Measurements from ENCODE around the gene ETHE1.

The ETHE1 gene, protein sequence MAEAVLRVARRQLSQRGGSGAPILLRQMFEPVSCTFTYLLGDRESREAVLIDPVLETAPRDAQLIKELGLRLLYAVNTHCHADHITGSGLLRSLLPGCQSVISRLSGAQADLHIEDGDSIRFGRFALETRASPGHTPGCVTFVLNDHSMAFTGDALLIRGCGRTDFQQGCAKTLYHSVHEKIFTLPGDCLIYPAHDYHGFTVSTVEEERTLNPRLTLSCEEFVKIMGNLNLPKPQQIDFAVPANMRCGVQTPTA

DNA sequence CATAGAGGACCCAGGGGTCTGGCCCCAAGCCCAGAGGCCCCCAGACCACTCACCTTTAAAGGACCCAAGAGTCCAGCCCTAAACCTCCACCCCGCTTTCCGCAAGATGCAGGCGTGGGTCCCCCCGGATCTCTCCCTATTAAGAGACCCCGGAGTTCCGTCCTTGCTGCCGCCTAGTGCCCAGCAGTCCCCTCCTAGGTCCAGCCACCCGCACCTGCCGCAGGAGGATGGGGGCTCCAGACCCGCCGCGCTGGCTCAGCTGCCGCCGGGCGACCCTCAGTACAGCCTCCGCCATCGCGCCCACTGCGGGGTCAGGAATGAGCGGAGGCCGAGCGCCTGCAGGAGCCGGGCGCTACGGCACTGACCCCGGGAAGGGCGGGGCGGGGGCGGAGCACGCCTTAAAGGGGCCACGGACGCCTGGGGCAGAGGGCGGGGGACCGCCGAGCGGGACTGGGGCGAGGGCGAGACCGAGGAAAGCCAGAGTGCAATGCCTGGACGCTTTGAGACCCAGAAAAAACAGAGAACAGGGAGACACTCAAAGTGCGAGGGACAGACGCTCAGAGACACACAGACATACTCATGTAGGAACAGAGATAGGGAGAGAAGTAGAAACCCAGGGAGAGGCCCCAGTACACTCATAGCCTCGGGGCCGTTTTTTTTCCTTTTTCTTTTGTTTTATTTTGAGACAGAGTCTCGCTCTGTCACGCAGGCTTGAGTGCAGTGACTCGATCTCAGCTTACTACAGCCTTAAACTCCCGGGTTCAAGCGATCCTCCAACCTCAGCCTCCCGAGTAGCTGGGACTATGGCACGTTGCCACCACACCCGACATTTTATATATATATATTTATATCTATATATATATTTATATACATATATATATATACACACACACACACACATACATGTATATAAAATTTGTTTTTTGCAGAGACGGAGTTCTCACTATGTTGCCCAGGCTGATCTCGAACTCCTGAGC is at the start of gene ETHE1:
Gene ETHE1, minus strand, starts transcription at position 318 of the 976 bp plus-strand sequence. Its CDS starts 24 bp downstream, at position 294.
- peak; percentile 90 for DNase-seq (ENCODE audit: low spot score)

DNA sequence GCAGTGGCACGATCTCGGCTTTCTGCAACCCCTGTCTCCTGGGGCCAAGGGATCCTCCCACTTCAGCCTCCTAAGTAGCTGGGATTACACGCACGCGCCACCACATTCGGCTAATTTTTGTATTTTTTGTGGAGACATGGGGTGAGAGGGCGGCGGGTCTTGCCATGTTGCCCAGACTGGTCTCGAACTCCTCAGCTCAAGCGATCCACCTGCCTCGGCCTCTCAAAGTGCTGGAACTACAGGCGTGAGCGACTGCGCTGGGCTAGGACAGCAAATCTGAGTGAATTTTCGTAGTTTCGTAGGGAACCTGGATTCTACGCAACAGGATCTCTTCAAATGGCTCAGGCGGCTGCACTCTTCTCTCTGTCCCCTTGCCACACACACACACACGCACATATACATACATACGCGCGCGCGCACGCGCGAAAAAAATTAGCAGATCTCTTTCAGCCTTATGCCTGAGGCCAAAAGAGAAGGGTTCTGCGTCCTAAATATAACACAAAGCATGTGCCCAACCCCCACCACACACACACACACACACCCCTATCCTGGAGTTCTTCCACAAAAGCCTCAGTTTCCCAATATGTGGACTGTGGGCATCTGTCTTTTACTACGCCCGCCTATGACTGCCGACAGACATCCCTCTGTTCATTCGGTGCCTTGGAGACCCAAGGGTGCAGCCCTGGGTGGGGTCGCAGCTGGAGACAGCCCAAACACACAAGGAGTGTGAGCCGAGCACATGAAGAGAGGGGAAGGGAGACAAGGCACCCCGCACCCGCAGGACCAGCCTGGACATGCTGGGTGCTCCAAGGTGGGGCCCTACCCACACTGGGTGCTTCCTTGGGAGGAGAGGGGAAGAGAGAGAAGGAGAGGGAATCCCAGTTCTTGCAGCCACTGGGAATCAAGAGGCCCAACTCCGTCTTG is 49.2 kb upstream of the ETHE1 start:
- DNase-seq (ENCODE audit: low spot score): no peak

DNA sequence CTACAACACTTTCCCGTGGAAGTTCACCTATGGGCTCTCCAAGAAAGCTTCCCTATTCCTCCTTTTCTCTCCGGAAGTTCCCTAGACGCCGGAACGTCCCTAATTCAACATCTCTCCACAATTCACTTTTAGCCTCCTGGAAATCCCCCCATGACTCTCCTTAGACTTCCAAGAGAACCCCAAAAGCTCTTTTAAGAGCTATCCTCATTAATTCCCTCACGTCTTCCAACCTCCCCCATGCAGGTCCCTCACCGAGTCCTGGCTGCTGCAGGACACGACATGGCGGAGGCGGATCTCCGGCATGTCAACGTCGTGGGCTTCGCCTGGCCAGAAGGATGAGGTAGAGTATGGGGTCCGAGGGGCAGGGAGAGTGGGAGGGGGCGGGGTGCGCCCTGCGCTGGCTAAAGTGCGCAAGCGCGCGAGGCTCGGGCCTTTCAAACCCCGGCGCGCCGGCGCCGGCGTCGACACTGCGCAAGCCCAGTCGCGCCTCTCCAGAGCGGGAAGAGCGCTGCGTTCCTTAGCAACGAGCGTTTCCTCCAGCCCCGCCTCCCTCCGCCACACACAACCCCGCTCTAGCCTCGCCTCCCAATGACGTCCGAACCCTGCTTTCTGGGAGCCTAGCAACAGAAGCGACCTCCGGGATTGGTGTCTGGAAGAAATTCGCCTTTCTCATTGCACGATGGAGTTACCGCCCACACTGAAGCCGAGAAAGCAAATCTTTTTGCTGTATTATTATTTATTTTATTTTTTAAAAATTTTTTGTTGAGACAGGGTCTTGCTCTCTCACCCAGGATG is 48.4 kb upstream of the ETHE1 start, which contains the start of the genes PINLYP and XRCC1:
Gene PINLYP, plus strand, starts transcription at position 646 of the 795 bp plus-strand sequence. CDS start 1,391 bp downstream, outside the sequence.
Gene XRCC1, minus strand, starts transcription at position 372 of the 795 bp plus-strand sequence. Its CDS starts 69 bp downstream, at position 303.
- peak; percentile 99 for DNase-seq (ENCODE audit: low spot score)

DNA sequence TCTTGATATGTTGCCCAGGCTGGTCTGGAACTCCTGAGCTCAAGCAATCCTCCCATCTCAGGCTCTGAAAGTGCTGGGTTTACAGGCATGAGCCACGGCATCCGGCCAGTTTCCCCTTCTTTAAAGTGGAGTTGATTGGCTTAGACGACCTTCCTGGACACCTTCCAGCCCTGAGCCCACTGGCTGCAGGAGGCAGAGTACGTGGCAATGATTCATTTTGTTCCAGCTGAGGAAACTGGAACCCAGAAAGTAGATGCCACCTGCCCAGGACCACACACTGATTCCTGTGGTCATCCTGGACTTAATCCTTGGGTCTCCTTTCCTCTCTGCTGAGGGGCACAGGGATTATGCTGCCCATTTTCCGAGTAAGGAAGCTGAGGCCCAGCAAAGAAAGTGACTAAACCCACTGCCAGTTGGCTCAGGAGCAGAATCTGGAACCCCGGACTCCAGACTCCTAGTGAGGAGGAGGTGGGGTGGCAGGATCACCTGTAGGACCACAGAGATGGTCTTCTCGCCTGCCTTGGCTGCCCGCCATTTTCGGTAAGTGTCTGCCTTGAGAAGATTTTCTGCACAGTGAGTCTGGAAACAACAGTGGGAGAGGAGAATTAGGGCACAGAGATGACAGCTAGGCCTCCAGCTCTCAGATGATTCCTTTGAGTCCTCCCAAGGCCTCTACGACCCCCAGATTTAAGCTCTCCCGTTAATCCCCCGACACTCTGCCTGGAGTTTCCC is 47.6 kb upstream of the ETHE1 start:
- no peak for DNase-seq (ENCODE audit: low spot score)

DNA sequence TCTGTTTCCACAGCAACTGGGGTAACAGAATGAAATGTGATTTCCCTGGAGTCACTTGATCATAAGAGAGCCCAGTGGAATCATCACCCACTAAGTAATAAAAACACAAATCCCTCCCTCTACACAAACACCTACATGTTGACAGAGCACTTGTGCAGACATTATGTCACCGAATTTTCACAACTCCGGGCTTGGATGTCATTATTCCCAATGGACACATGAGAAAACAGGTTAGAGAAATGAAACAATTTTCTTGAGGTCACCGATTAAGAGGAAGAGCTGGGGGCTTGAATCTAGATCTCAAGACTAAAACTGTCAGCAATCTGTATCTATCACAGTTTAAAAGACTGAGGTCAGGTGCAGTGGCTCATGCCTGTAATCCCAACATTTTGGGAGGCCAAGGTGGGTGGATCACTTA is 45.2 kb upstream of the ETHE1 start:
- no peak for DNase-seq (ENCODE audit: low spot score)

DNA sequence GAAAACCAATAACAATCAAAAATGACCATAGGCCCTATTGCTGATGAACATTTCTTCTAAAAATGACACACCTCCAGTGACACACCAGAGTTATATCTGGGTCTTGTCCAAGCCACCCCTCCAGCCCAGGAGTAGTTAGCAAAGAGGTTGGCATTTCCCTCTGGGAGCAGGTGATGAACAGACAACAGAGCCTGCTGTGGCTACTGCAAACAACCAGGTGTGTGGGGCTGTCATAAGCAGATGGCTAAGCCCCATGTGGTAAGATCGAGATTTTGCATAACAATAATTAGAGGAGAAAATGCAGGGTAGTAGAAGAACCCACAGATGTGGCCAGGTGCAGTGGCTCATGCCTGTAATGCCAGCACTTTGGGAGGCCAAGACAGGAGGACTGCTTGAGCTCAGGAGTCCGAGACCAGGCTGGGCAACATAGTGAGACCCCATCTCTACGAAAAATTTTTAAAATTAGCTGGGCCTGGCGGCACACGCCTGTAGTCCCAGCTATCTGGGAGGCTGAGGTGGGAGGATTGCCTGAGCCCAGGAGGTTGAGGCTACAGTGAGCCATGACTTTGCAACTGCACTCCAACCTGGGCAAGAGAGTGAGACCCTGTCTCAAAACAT is 43.3 kb upstream of the ETHE1 start:
- no peak for DNase-seq (ENCODE audit: low spot score)

DNA sequence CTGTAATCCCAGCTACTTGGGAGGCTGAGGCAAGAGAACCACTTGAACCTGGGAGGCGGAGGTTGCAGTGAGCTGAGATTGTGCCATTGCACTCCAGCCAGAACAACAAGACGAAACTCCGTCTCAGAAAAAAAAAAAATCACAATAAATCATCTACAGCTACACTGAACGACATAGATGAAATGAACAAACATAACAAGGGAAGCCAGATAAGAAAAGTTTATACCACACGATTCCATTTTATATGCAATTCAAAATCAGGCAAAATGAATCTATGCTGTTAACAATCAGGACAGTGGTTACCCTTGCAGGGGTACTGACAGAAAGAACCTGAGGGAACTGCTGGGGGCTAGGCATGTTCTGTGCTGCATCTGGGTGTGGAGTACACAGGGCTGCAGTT is 42.7 kb upstream of the ETHE1 start:
- DNase-seq (ENCODE audit: low spot score): no peak

DNA sequence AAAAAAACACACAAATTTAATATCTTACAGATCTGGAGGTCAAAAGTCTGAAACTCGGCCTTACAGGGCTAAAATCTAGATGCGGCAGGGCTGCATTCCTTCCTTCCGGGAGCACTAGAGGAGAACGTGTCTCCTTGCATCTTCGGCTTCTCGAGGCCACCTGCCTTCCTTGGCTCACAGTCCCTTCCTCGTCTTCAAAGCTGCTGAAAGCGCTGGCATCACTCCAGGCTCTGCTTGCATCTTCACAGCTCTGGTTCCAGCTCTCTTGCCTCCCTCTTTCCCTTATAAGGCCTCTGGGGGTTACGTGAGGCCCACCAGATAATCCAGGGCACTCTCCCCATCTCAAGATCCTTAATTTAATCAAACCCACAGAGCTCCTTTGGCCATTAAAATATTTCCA is 37.8 kb upstream of the ETHE1 start:
- DNase-seq (ENCODE audit: low spot score): no peak

DNA sequence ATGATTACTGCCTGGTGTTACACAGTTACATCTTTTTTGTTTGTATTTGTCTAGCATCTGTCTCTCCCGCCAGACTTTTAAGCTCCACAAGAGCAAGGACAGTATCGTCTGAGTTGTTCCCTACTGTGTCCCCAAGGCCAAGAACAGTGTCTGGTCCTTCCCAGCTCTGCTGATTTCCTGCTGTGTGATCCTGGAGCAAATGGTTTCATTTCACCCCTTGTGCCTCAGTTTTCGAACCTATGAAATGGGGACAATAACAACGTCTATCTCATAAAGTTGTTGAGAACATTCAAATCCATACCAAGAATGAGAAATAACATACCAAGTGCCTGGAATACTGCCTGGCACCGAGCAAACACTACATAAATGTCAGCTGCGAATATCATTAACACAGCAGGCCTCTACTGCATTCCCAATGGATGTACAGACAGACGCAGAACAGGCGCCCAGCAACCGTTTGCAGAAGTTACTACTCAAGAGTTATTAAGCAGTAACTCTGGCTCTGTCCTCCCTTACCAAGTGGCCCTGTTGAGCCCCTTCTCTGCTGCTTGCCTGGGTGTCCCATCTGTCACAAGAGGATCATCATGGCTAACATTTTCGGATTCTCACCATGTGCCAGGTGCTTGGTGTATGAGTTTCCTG is 36.9 kb upstream of the ETHE1 start:
- DNase-seq (ENCODE audit: low spot score): no peak

DNA sequence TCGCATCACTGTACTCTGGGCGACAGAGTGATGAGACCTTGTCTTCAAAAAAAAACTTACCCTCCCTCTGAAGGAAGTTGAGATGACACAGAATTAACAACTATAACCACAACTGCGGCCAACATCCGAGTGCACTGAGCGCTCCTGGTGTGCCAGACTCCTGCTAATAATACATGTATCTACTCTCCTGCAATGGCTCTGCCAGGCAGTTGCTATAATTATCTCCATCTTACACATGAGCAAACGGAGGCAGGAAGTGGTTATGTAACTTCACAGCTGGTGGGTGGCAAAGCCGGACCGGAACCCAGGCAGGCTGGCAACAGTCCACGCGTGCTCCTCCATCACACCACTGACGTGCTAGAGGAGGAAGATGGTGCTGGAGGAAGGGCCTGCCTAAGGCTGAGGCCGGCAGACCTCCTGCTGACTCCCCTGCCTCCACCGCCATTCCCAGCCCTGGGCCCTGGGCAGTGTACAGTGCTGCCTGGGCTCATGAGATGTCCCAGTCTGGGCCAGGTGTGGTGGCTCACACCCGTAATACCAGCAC is 35.8 kb upstream of the ETHE1 start:
- DNase-seq (ENCODE audit: low spot score): peak; percentile 73

DNA sequence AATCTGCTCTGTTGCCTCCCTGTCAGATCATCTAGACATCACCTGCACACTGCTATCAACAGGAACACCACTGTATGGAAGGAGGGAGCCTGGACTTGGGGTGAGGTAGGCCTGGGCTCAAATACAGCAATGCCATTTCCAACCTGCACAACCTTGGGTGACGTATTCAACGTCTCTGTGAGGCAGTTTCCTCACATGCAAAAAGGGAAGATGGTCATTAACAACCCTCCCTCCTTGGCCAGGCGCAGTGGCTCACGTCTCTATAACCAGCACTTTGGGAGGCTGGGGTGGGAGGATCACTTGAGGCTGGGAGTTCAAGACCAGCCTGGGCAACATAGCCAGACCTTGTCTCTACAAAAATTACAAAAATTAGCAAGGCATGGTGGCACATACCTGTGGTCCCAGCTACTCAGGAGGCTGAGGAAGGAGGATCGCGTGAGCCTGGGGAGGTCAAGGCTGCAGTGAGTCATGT is 35.3 kb upstream of the ETHE1 start:
- no peak for DNase-seq (ENCODE audit: low spot score)

DNA sequence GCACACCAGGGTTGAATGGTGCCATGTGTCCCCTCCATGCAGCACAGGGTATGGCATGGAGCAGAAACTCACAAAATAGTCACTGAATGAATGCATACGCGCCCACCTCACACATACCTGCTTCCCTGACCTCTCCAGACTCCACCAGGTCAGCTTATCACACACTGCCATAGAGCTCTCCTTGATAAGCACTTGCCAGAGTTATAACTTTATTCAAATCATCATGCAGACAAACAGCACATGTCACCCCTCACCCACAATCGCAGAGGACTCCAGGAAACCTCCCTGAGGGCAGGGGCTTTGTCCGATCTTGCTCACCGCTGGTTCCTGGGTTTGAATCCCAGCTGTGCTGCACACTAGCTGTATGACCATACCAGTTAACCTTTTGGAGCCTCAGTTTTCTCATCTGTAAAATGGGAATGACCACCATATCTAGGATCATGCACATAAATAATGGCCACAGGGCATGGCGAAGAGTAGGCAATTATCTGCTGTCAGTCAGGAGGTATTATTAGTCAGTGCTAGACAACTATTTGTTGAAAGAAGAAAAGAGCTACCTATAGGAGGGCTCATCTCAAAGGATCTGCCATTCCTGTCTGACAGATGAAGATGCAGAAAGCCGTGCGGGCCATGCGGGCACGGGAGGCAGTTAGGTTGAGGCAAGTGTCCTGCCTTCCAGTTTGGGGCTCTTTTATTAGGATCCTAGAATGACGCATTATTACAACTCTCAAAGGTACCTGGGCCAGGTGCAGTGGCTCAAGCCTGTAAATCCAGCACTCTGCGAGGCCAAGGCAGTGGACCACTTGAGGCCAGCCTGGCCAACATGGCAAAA is 34.4 kb upstream of the ETHE1 start:
- DNase-seq (ENCODE audit: low spot score): no peak

DNA sequence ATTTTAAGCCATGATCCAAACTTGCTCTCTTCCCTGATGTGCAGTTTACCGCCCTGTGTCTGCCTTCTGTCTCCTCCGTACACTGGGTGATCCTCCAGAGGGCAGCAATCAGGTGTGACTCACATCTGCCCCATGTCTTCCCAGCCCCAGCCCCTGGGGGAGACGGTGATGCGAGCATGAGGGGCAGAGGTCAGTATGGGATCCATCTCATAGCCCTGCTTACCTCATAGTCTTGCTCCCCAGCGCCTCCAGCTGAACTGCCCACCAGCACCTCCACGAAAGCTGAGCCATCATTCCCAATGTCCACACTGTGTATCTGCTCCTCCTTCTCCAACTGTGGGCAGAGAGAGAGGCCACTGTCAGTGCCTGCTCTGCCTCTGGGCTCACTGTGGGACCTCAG is 33.7 kb upstream of the ETHE1 start:
- DNase-seq (ENCODE audit: low spot score): peak; percentile 23

DNA sequence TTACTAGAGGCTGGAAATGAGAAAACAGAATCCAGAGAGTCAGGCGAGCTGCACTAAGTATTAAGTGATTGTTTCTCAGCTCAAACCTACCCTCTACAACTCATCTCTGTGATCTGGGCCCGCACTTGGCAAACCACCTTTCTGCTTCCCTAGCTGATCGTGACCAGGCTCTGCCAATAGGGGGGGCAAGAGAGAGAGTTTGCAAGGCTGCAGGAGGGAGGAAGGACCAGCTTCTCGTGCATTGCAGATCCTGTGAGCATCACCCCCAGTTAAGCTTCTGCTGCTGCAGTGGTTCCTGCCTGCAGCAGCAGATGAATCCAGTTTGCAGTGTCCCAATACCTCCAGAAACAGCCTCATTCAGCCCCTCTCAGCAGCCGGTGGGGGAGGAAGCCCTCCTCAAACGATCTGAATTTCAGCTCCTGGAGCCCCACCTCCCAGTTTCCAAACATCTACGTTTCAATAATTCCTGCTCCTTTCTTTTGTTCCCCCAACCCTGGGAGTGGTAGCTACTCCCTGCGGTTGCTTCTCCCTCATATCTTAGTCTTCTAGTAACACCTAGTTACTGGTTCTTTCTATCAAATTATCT is 28.3 kb upstream of the ETHE1 start:
- peak; percentile 87 for DNase-seq (ENCODE audit: low spot score)

DNA sequence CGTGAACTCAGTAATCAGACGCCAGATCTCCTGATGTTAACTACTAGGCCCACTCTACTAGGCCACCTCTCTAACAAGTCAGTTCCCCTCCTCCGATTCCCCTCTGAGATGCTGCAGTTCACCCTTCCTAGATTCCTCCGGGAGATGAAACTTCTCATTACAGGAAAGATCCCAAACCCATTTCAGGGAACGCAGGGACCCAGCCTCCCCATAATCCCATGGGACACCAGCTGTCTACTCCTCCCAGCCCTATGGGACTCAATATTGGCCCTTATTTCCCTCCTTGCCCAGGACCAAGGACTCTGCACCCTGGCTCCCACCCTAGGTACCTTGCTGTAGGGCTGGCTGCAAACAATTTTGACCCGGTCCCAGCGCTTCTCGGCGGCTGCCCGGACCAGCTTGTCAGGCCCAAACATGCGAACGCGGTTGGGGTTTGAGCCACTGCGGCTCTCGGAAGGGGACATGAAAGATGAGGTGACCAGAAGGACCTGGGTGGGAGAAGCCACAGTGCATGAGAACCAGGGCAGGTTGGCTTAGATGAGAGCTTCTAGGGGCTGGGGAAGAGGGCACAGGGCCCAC is 27.4 kb upstream of the ETHE1 start:
- no peak for DNase-seq (ENCODE audit: low spot score)

DNA sequence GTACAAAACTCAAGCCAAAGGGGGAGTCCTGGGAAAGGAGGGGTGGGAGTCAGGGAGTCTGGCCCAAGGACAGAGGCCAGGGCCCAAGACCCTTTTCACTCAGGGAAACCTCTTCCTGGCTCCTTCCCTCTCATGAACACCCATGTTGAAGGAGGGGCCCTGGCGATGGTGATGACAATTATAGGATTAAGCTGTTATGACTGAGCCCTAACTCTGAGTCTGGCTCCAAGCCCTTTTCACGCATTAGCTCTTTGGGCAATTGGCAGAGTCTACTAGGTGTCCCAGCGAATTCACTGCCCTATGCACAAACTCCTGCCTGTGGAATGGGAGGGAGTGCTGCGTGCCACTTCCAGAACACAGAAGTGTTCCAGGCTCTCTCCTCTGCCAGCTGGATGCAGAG is 26.7 kb upstream of the ETHE1 start:
- no peak for DNase-seq (ENCODE audit: low spot score)

DNA sequence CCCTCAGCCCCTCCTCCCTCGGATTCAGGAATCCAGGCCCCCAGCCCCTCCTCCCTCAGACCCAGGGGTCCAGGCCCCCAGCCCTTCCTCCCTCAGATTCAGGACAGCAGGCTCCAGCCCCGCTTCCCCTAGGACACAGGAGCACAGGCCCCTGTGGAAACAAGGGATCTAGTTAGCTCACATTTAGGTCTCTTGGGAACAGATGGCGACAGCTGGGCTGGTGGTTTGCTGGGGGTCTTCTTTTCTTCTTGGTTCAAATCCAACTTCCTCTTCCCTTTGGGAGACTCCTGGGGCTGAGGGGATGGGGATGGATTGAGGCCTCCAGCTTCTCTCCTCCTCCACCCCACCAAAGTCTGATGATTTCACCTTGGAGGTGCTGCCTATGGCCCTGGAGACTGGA is 25.6 kb upstream of the ETHE1 start:
- DNase-seq (ENCODE audit: low spot score): no peak

DNA sequence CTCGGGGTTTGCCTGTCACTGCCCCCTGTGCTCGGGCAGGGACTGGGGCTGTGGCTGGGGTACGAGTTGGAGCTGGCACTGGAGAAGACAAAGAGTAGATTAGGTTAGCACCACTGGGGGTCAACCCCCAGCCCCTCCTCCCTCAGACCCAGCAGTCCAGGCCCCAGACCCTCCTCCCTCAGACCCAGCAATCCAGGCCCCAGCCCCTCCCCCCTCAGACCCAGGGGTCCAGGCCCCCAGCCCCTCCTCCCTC is 25.1 kb upstream of the ETHE1 start:
- DNase-seq (ENCODE audit: low spot score): no peak
